Effector CD4-positive, alpha-beta T cell (primary cell): Measurements from ENCODE around the gene ZSWIM5.
"Not testable (repeated sequence)": the region's sequence is repeated elsewhere in the genome, so short reads cannot be mapped to it uniquely, and the experiment has no call there.

ENCODE experiments used
- DNase-seq: peaks from one replicate; pipeline ENCODE4 v3.0.0-alpha.2; 2020

The ZSWIM5 gene

DNA sequence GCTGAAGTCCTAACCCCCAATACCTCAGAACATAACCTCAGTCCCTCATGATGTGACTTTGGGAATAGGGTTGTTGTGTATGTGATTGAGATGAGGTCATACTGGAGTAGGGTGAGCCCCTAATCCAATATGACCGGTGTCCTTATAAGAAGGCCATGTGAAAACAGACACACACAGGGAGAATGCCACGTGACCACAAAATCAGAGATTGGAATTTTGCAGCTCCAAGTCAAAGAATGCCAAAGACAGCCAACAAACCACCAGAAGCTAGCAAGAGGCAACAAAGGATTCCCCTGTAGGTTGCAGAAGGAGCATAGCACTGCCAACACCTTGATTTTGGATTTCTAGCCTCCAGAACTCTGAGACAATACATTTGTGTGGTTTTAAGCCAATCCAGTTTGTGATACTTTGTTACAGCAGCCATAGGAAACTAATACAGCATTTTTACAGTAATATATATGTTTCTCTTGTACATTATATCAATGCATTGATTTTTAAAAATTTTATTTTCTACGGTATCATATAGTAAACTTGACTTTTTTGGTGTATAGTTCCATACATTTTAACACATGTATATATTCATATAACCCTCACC lies 5.4 kb downstream of the ZSWIM5 start:
- no peak for DNase-seq

GRCh38 chr1:45200435-45200834 lies 6.0 kb downstream of the ZSWIM5 start:
- DNase-seq: no peak

- DNase-seq: no peak
Observed at GRCh38 chr1:45198185-45198584, 8.2 kb downstream of the ZSWIM5 start.

DNA sequence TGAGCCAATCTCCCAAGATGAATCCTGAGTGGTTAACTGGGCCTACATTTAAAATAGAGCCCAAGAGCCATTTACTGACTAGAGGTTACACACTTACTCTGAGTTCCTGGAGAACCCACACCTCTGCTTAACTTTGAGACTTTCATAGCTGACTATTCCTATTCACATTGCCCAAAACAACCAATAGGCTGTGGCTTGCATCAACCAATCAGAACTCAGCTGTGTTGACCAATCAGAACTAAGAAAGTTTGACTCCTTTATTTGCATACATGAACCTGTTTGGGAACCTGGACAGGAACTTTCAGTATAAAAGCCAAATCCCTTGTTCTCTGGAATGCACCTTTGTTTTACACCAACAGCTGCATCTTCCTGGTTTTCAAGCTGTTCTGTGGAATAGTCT lies 9.5 kb downstream of the ZSWIM5 start:
- no peak for DNase-seq

DNA sequence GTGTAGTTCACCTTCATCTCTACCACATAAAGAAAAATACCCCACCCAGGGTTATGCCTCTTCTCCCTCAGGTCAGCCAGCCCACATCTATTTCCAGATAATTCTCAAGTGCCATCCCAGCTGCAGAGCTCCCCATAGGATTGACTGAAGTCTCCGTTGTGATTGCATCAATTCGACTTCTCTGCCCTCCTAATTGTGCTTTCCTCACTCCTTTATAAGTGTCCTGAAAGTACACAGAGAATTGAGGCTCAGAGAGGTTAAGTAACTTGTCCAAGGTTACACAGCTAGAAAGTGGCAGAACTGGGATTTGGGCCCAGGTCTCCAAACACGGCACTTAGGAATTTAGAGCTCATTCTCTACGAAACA lies 15.0 kb downstream of the ZSWIM5 start:
- no peak for DNase-seq

DNA sequence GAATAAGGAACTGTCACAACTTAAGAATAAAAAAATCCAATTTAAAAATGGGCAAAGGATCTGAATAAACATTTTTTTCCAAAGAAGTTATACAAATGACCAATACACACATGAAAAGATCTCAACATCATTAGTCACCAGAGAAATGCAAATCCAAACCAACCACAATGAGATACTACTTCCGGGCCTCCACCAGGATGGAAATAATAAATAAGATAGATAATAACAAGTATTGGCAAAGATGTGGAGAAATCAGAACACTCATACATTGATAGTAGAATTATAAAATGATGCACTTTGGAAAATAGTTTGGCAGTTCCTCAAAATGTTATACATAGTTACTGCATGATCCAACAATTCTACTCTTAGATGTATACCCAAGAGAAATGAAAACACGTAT lies 18.7 kb downstream of the ZSWIM5 start:
- no peak for DNase-seq

GRCh38 chr1:45179918-45180519 lies 26.4 kb downstream of the ZSWIM5 start:
- not testable (repeated sequence) for DNase-seq

DNA sequence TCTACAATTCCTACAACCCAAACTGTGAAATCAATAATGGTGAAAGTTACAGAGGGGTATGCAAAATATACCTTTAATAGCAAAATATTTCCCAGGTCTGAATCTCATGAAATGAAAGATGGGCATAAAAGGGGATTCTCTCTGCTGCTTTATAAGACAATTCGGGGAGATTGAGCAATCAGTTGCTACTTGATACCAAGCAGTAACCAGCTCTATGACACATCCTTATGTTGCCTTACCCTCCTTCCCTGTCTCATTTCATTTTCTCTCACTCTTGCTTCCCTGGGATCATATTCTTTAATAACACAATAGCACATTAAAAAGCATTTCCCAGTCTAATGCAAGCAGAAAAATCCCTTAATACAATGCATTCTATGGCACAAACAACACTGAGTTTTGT lies 29.0 kb downstream of the ZSWIM5 start:
- DNase-seq: no peak

GRCh38 chr1:45172764-45173163 lies 33.6 kb downstream of the ZSWIM5 start:
- DNase-seq: no peak

GRCh38 chr1:45172005-45172404 lies 34.4 kb downstream of the ZSWIM5 start:
- no peak for DNase-seq

DNA sequence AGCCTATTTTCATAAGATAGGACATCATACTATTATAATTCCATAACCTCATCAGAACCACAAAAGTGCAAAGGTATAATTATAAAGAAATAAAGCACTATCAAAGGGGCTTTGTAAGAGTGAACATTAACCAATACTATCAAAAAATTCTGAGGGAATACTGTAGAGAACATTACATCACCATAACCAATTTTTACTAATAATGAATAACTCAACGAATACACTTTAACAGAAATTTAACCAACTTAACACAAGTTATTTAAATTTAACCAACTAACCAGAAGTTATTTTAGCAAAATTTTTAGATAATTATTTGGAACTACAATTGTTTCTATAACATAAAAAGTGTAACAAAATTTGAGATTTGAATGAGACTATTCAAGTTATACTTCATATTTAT lies 34.8 kb downstream of the ZSWIM5 start:
- no peak for DNase-seq

DNA sequence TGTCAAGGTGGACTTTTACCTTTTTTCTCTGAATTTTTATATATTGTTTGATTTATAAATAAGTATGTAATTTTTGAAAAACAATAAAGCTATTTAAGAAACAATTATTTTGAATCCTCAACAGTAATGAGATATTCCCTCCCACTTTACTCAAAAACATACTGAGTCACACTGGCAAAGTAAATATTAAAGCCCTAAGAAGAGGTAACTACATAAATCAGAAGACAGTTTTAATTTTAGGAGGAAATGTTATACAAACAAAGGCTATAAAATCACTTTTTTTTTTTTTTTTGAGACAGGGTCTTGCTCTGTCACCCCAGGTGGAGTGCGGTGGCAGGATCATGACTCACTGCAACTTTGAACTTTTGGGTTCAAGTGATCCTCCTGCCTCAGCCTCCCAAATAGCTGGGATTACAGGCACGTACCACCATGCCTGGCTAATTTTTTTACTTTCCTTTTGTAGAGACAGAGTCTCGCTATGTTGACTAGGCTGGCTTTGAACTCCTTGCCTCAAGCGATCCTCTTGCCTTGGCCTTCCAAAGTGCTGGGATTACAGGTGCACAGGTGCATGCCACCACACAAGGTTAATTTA lies 36.2 kb downstream of the ZSWIM5 start:
- no peak for DNase-seq

DNA sequence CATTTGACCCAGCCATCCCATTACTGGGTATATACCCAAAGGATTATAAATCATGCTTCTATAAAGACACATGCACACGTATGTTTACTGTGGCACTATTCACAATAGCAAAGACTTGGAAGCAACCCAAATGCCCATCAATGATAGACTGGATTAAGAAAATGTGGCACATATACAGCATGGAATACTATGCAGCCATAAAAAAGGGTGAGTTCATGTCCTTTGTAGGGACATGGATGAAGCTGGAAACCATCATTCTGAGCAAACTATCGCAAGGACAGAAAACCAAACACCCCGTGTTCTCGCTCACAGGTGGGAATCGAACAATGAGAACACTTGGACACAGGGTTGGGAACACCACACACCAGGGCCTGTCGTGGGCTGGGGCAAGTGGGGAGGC lies 38.5 kb downstream of the ZSWIM5 start:
- DNase-seq: not testable (repeated sequence)

DNA sequence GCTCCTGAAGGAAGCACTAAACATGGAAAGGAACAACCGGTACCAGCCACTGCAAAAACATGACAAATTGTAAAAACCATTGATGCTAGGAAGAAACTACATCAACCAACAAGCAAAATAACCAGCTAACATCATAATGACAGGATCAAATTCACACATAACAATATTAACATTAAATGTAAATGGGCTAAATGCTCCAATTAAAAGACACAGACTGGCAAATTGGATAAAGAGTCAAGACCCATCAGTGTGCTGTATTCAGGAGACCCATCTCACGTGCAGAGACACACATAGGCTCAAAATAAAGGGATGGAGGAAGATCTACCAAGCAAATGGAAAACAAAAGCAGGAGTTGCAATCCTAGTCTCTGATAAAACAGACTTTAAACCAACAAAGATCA lies 42.1 kb downstream of the ZSWIM5 start:
- DNase-seq: not testable (repeated sequence)

- not testable (repeated sequence) for DNase-seq
Observed at GRCh38 chr1:45163111-45163510, 43.3 kb downstream of the ZSWIM5 start.

GRCh38 chr1:45162041-45163035 lies 44.1 kb downstream of the ZSWIM5 start:
- not testable (repeated sequence) for DNase-seq

- DNase-seq: no peak
Observed at GRCh38 chr1:45155957-45156356, 50.4 kb downstream of the ZSWIM5 start.

DNA sequence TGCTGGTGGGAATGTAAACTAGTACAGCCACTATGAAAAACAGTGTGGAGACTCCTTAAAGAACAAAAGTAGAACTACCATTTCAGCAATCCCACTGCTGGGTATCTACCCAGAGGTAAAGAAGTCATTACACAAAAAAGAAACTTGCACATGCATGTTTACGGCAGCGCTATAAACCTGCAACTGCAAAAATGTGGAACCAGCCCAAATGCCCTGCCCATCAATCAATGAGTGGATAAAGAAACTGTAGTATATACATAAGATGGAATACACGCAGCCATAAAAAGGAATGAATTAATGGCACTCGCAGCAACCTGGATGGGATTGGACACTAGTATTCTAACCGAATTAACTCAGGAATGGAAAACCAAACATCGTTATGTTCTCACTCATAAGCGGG lies 51.0 kb downstream of the ZSWIM5 start:
- no peak for DNase-seq

GRCh38 chr1:45152126-45152525 lies 54.3 kb downstream of the ZSWIM5 start:
- DNase-seq: no peak

DNA sequence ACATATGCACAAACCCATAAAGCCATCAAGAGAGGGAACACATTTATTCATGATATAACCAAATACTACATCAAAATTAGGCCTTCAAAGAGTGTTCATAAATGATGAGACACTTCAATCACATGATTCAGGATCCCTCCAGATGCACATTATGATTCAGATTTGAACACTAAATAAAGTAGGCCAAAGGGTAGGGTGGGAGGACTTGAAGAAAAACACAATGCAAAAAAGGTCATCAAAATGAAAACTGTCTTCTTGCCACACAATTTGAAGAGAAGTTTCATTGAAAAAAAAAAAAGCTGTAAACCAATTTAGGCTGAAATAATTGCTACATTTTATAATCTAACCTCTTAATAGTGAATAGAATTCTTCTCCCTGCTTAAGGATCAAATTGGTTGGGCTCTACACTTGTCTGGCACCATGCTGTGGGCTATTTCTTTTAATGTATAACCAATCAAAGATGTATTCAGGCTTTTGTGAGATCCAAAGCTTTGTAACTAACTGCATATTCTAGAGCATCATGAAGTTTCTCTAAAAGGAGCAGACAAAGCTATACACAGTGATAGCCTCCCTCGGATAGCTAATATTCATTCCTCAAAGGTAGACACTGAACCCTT lies 58.1 kb downstream of the ZSWIM5 start:
- no peak for DNase-seq

- no peak for DNase-seq
Observed at GRCh38 chr1:45146833-45147232, 59.6 kb downstream of the ZSWIM5 start.

GRCh38 chr1:45141247-45142003 lies 65.0 kb downstream of the ZSWIM5 start:
- no peak for DNase-seq
